ENCODE data around the gene PRDX5. TPM values are rescaled to one million over a fixed set of nuclear protein-coding genes. Genes with fewer than 3 reads are reported as not detected.
A peak's percentile ranks its signal among the peaks of the same experiment; 100 is the strongest.

The PRDX5 gene
- total RNA-seq, 1 experiment from 2014 or later: 274 TPM

DNA sequence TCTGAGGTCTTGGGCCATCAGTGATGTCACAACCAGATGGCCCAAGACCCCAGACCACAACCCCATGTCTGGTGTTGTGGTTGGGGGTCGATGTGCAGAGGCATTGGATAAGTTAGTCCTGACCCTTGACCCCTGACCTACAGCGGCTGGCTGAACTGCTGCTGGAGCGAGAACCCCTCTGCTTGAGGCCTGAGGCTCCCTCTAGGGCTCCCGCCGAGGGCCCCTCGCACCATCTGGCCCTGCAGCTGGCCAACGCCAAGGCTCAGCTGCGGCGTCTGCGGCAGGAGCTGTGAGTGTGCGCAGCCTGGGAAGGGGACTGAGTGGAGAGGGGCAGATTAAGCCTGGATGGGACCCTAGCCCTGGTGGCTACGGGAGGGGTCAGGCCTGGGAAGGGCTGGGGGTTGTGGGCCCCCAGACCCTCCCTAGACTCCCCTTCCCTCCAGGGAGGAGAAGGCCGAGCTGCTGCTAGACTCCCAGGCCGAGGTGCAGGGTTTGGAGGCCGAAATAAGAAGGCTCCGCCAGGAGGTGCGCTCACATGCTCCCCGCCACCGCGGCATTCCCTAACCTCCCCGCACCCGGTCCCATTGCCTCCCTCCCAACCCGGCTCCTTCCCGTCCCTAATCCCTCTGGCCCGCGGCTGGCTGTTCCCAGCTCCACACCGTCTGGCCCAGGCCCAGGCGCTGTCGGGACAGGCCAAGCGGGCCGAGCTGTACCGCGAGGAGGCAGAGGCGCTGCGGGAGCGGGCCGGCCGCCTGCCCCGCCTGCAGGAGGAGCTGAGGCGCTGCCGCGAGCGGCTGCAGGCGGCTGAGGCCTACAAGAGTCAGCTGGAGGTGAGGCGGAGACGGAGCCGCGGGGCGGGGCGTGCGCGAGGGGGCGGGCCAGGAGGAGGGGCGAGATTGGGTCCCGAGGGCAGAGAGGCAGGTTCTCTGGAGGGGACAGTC, 24.2 kb downstream of the PRDX5 start:
- Mint-ChIP-seq H3K9me3 (ENCODE audit: unreplicated experiment) (no peaks in the 10 kb centered on the region), H3K4me1 (ENCODE audit: insufficient read depth, unreplicated experiment) (peaks cover 12% of the 10 kb centered on the region), H3K27ac (ENCODE audit: low read depth, unreplicated experiment) (peak overlapping the region; percentile 35), H3K4me3 (ENCODE audit: unreplicated experiment) (peak overlapping the region; percentile 65), H3K27me3 (ENCODE audit: insufficient read depth, unreplicated experiment) (no peaks in the 10 kb centered on the region), H3K36me3 (ENCODE audit: insufficient read depth, unreplicated experiment) (no peaks in the 10 kb centered on the region)
- peak; percentile 36 for TF ChIP-seq CTCF (IDR thresholded peaks at IDR 0.05; ENCODE audit: unreplicated experiment)
- DNase-seq (ENCODE audit: unreplicated experiment): peak; percentile 90
- ChIA-PET CTCF (interaction anchor here (0.6 to 4.2 kb wide), 13 partner anchors 8 to 432 kb away, joined by 3 to 58 read pairs (median 4); partner anchors contain the start of genes PRDX5 and TRMT112), POLR2A (interaction anchor here (0.7 to 15.4 kb wide), 9 partner anchors 10 to 1889 kb away, joined by 3 to 285 read pairs (median 4); partner anchors contain the start of genes PRDX5 and TRMT112)
- no TSS peak for BruUV-seq (replicated peaks)
- intact Hi-C loops (cut with micrococcal nuclease): no loop called here

DNA sequence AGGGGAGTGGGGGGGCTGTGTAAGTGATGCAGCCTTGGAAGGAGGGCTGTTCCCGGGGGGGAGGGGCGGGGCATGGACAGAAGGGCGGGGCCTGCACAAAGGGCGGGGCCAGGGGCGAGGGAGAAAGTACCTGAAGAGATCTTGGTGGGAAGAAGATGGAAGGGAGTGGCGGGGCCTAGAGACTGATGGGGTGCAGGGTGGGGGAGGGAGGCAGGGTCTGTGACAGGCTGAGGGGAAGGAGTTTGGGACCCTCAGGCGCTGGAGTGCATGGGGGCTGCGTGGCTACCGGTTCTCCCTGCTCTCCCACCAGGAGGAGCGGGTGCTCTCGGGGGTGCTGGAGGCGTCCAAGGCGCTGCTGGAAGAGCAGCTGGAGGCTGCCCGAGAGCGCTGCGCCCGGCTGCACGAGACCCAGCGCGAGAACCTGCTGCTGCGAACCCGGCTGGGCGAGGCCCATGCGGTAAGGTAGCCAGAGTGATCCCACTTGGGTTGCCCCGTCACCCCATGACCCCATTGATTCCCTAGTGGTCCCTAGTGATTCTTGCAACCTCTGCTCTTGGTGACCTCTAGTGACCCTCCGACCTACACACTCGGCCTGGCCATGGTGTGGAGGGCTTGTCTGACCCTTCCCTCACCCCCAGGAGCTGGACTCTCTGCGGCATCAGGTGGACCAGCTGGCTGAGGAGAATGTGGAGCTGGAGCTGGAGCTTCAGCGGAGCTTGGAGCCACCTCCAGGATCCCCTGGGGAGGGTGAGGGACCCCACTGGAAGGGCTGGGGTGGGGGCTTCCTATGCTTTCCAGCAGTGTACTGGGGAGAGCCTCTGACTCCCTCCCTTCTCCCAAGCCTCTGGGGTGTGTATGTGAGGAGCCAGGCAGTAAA, 25.2 kb downstream of the PRDX5 start:
- H3K4me1 Mint-ChIP-seq (ENCODE audit: insufficient read depth, unreplicated experiment): peaks cover 17% of the 10 kb centered on the region
- no peak for TF ChIP-seq CTCF (IDR thresholded peaks at IDR 0.05; ENCODE audit: unreplicated experiment)
- intact Hi-C loops (cut with micrococcal nuclease): no loop called here
- BruUV-seq (replicated peaks): no TSS peak
- no peaks in the 10 kb centered on the region for H3K9me3 Mint-ChIP-seq (ENCODE audit: unreplicated experiment)
- DNase-seq (ENCODE audit: unreplicated experiment): no peak
- CTCF ChIA-PET: interaction anchor here (0.6 to 4.2 kb wide), 13 partner anchors 8 to 473 kb away, joined by 3 to 58 read pairs (median 4); partner anchors contain the start of genes PRDX5 and TRMT112
- no peaks in the 10 kb centered on the region for H3K27me3 Mint-ChIP-seq (ENCODE audit: insufficient read depth, unreplicated experiment)
- H3K27ac Mint-ChIP-seq (ENCODE audit: low read depth, unreplicated experiment): no peak overlapping the region
- no peaks in the 10 kb centered on the region for H3K36me3 Mint-ChIP-seq (ENCODE audit: insufficient read depth, unreplicated experiment)
- POLR2A ChIA-PET: interaction anchor here (0.7 to 15.4 kb wide), 10 partner anchors 10 to 1890 kb away, joined by 3 to 285 read pairs (median 4); partner anchors contain the start of genes PRDX5 and TRMT112
- peak overlapping the region; percentile 65 for H3K4me3 Mint-ChIP-seq (ENCODE audit: unreplicated experiment)

DNA sequence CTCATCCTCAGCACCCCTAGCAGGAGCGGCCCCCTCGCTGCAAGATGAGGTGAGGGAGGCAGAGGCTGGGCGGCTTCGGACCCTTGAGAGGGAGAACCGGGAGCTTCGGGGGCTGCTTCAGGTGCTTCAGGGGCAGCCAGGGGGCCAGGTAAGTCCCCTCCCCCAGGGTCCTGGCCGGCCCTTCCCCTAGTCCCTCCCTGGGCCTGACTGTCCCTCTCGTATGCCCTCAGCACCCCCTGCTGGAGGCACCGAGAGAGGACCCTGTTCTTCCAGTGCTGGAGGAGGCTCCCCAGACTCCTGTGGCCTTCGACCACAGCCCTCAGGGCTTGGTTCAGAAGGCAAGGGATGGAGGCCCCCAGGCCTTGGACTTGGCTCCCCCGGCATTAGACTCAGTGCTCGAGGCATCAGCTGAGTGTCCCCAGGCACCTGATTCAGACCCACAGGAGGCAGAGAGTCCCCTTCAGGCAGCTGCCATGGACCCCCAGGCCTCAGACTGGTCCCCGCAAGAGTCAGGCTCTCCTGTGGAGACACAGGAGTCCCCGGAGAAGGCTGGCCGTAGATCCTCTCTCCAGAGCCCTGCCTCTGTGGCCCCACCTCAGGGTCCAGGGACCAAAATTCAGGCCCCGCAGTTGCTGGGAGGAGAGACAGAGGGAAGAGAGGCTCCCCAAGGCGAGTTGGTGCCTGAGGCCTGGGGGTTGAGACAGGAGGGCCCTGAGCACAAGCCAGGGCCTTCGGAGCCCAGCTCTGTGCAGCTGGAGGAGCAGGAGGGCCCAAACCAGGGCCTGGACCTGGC, 26.0 kb downstream of the PRDX5 start:
- H3K4me1 Mint-ChIP-seq (ENCODE audit: insufficient read depth, unreplicated experiment): peaks cover 17% of the 10 kb centered on the region
- no peak overlapping the region for H3K27ac Mint-ChIP-seq (ENCODE audit: low read depth, unreplicated experiment)
- no peaks in the 10 kb centered on the region for H3K9me3 Mint-ChIP-seq (ENCODE audit: unreplicated experiment)
- BruUV-seq (replicated peaks): no TSS peak
- POLR2A ChIA-PET: interaction anchor here (0.9 to 15.4 kb wide), 2 partner anchors 9 to 26 kb away, joined by 3 to 285 read pairs; partner anchors contain the start of genes PRDX5 and TRMT112
- no peaks in the 10 kb centered on the region for H3K27me3 Mint-ChIP-seq (ENCODE audit: insufficient read depth, unreplicated experiment)
- CTCF ChIA-PET: interaction anchor here (0.6 to 4.2 kb wide), 11 partner anchors 9 to 472 kb away, joined by 3 to 58 read pairs (median 4); partner anchors contain the start of genes PRDX5 and TRMT112
- intact Hi-C loops (cut with micrococcal nuclease): no loop called here
- H3K36me3 Mint-ChIP-seq (ENCODE audit: insufficient read depth, unreplicated experiment): no peaks in the 10 kb centered on the region
- peak; percentile 48 for DNase-seq (ENCODE audit: unreplicated experiment)
- peak; percentile 36 for TF ChIP-seq CTCF (IDR thresholded peaks at IDR 0.05; ENCODE audit: unreplicated experiment)
- H3K4me3 Mint-ChIP-seq (ENCODE audit: unreplicated experiment): no peak overlapping the region

Data from MCF 10A (cell line).